GM12892 (cell line): Measurements from ENCODE around the gene KLC4.

ENCODE experiments used
- POLR2AphosphoS5 ChIP-seq: IDR thresholded peaks from 2 replicates; pipeline ENCODE4 v1.6.1; 2011; ENCODE audit warnings: low read depth, low read length, control low read depth
- TAF1 ChIP-seq: IDR thresholded peaks from 2 replicates; pipeline ENCODE4 v1.6.1; 2011; ENCODE audit warnings: low read depth, mild to moderate bottlenecking, control low read depth, low read length, borderline replicate concordance

DNA sequence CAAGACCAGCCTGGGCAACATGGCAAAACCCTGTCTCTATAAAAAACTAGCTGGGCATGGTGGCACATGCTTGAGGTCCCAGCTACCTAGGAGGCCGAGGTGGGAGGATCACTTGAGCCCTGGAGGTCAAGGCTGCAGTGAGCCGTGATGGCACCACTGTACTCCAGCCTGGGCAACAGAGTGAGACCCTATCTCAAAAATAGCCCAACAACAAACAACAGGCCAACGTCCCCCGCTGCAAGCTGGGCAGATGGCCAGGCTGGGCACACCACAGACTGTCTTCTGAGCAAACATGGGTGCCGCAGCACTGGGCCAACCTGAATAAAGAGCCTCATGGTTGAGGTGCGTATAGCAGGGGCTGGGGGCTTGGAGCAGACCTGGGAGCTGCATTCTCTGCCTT lies 65.0 kb downstream of the KLC4 start:
- no peak for TF ChIP-seq TAF1
- no peak for TF ChIP-seq POLR2AphosphoS5
